RWPE2 (cell line): ENCODE data around the gene ALPI.

Experiments
- ATAC-seq: fragments of 200-7000 bp; cut with Tn5 transposase; 3 replicates; pipeline ENCODE4 v1.9.1; 2021; ENCODE audit warnings: low read depth
- DNase-seq: peaks from one replicate; pipeline ENCODE4 v3.0.0-alpha.2; 2020; ENCODE audit warnings: low spot score
- H3K27ac ChIP-seq: fragments of 450-650 bp; 2 replicates; pipeline ENCODE4 v1.5.1; 2017; ENCODE audit warnings: mild to moderate bottlenecking; ENCODE audit not compliant: poor library complexity, severe bottlenecking
- H3K27me3 ChIP-seq: fragments of 250-450 bp; sonication (Bioruptor Pico); 2 replicates; pipeline ENCODE4 v1.5.1; 2021; ENCODE audit warnings: mild to moderate bottlenecking, moderate library complexity; ENCODE audit not compliant: insufficient read depth, poor library complexity, severe bottlenecking
- H3K36me3 ChIP-seq: fragments of 250-450 bp; sonication (Bioruptor Pico); 2 replicates; pipeline ENCODE4 v1.5.1; 2020; ENCODE audit warnings: low read depth, mild to moderate bottlenecking, moderate library complexity
- H3K4me1 ChIP-seq: fragments of 250-450 bp; sonication (Bioruptor Pico); 2 replicates; pipeline ENCODE4 v1.5.1; 2021; ENCODE audit warnings: mild to moderate bottlenecking, moderate library complexity; ENCODE audit not compliant: insufficient read depth, poor library complexity, severe bottlenecking
- H3K4me3 ChIP-seq: fragments of 250-450 bp; sonication (Bioruptor Pico); 2 replicates; pipeline ENCODE4 v1.5.1; 2021; ENCODE audit warnings: mild to moderate bottlenecking, moderate library complexity; ENCODE audit not compliant: severe bottlenecking
- H3K9me3 ChIP-seq: fragments of 250-450 bp; sonication (Bioruptor Pico); 2 replicates; pipeline ENCODE4 v1.5.1; 2021; ENCODE audit warnings: mild to moderate bottlenecking, moderate library complexity; ENCODE audit not compliant: severe bottlenecking
- CTCF ChIP-seq: fragments of 450-650 bp; IDR thresholded peaks from one replicate; pipeline ENCODE4 v1.5.1; 2017; ENCODE audit warnings: mild to moderate bottlenecking, moderate library complexity; ENCODE audit not compliant: poor library complexity, severe bottlenecking

The ALPI gene

GRCh38 chr2:232415736-232416520, 40.0 kb upstream of the ALPI start:
- no peak for TF ChIP-seq CTCF
- no peak for ATAC-seq
- H3K36me3 ChIP-seq, result no peaks in the 10 kb centered on the region

GRCh38 chr2:232416521-232417470, 39.2 kb upstream of the ALPI start:
- H3K4me3 ChIP-seq, result no peak overlapping the region
- H3K27me3 ChIP-seq, result peaks cover 54% of the 10 kb centered on the region
- H3K27ac ChIP-seq, result no peak overlapping the region
- no peak for TF ChIP-seq CTCF
- no peaks in the 10 kb centered on the region for H3K36me3 ChIP-seq
- ATAC-seq (no peak), DNase-seq (no peak)
- H3K4me1 ChIP-seq, result no peaks in the 10 kb centered on the region
- H3K9me3 ChIP-seq, result no peaks in the 10 kb centered on the region

More at GRCh38 chr2:232415736-232416520, 40.0 kb upstream of the ALPI start:
- Histone ChIP-seq H3K27me3 (peaks cover 45% of the 10 kb centered on the region), H3K9me3 (no peaks in the 10 kb centered on the region), H3K4me3 (no peak overlapping the region), H3K27ac (no peak overlapping the region), H3K4me1 (no peaks in the 10 kb centered on the region)
- no peak for DNase-seq

- Histone ChIP-seq H3K9me3 (no peaks in the 10 kb centered on the region), H3K4me1 (no peaks in the 10 kb centered on the region), H3K4me3 (no peak overlapping the region), H3K36me3 (no peaks in the 10 kb centered on the region), H3K27ac (no peak overlapping the region), H3K27me3 (peaks cover 50% of the 10 kb centered on the region)
- TF ChIP-seq CTCF, result no peak
- ATAC-seq (no peak), DNase-seq (no peak)
Measured at GRCh38 chr2:232417489-232417888, 38.5 kb upstream of the ALPI start.

GRCh38 chr2:232418056-232418455, 37.9 kb upstream of the ALPI start:
- Histone ChIP-seq H3K4me3 (no peak overlapping the region), H3K27me3 (peaks cover 47% of the 10 kb centered on the region), H3K36me3 (no peaks in the 10 kb centered on the region), H3K9me3 (no peaks in the 10 kb centered on the region), H3K4me1 (no peaks in the 10 kb centered on the region), H3K27ac (no peak overlapping the region)
- no peak for DNase-seq
- TF ChIP-seq CTCF, result no peak
- ATAC-seq, result no peak
